Activated CD4-positive, alpha-beta memory T cell treated with anti-CD3 and anti-CD28 coated beads for 36 hours (primary cell): ENCODE data around the gene ITGB8. TPM values are rescaled to one million over a fixed set of nuclear protein-coding genes. Genes with fewer than 3 reads are reported as not detected.

Experiments
- total RNA-seq, 2 experiments: library from RNA; stranded (reverse); gene quantifications; one replicate each; pipeline ENCODE4 v1.2.3, GENCODE V29; 2021

Gene ITGB8
- total RNA-seq, 2 experiments from 2014 or later = not detected

Other genes starting within 250 kb of the ITGB8 start
- gene MACC1, start 113.5 kb upstream of the ITGB8 start, total RNA-seq = under 1 TPM; 0.10 TPM